ENCODE data around the gene PICALM.
A peak's percentile ranks its signal among the peaks of the same experiment; 100 is the strongest.

PICALM gene

GRCh38 chr11:86062719-86063118 lies 6.2 kb downstream of the PICALM start:
- no peak for DNase-seq (ENCODE audit: low read depth)
- no peak overlapping the region for H3K4me3 ChIP-seq (ENCODE audit: low read depth, low read length)
- TF ChIP-seq CTCF (IDR thresholded peaks at IDR 0.05; ENCODE audit: control insufficient read depth, extremely low read depth, insufficient read depth), result no peak

GRCh38 chr11:86061483-86062205 lies 7.2 kb downstream of the PICALM start:
- no peak overlapping the region for H3K4me3 ChIP-seq (ENCODE audit: low read depth, low read length)
- DNase-seq (ENCODE audit: low read depth), result peak; percentile 52
- no peak for TF ChIP-seq CTCF (IDR thresholded peaks at IDR 0.05; ENCODE audit: control insufficient read depth, extremely low read depth, insufficient read depth)

GRCh38 chr11:86060544-86060943 lies 8.3 kb downstream of the PICALM start:
- H3K4me3 ChIP-seq (ENCODE audit: low read depth, low read length), result no peak overlapping the region
- no peak for DNase-seq (ENCODE audit: low read depth)
- no peak for TF ChIP-seq CTCF (IDR thresholded peaks at IDR 0.05; ENCODE audit: control insufficient read depth, extremely low read depth, insufficient read depth)

- no peak for TF ChIP-seq CTCF (IDR thresholded peaks at IDR 0.05; ENCODE audit: control insufficient read depth, extremely low read depth, insufficient read depth)
- no peak overlapping the region for H3K4me3 ChIP-seq (ENCODE audit: low read depth, low read length)
- no peak for DNase-seq (ENCODE audit: low read depth)
Measured at GRCh38 chr11:86058360-86058759, 10.5 kb downstream of the PICALM start.

GRCh38 chr11:86056351-86056854 lies 12.5 kb downstream of the PICALM start:
- H3K4me3 ChIP-seq (ENCODE audit: low read depth, low read length), result no peak overlapping the region
- no peak for TF ChIP-seq CTCF (IDR thresholded peaks at IDR 0.05; ENCODE audit: control insufficient read depth, extremely low read depth, insufficient read depth)
- DNase-seq (ENCODE audit: low read depth), result no peak

- no peak overlapping the region for H3K4me3 ChIP-seq (ENCODE audit: low read depth, low read length)
- TF ChIP-seq CTCF (IDR thresholded peaks at IDR 0.05; ENCODE audit: control insufficient read depth, extremely low read depth, insufficient read depth), result no peak
- no peak for DNase-seq (ENCODE audit: low read depth)
Measured at GRCh38 chr11:86052693-86053641, 15.9 kb downstream of the PICALM start.

Data from LNCaP clone FGC (cell line).